NCI-H82 treated with DMSO at 0.1 percent for 48 hours (cell line): ENCODE measurements around the gene MAN2C1.
"Not testable (repeated sequence)": the region's sequence is repeated elsewhere in the genome, so short reads cannot be mapped to it uniquely, and the experiment has no call there.

Experiments used
- DNase-seq: peaks from one replicate; lab custom pipeline; 2025; ENCODE audit not compliant: unreplicated experiment; lab: John Stamatoyannopoulos, UW

Gene MAN2C1

GRCh38 chr15:75347222-75348033 lies 21.0 kb downstream of the MAN2C1 start:
- DNase-seq: no peak

DNA sequence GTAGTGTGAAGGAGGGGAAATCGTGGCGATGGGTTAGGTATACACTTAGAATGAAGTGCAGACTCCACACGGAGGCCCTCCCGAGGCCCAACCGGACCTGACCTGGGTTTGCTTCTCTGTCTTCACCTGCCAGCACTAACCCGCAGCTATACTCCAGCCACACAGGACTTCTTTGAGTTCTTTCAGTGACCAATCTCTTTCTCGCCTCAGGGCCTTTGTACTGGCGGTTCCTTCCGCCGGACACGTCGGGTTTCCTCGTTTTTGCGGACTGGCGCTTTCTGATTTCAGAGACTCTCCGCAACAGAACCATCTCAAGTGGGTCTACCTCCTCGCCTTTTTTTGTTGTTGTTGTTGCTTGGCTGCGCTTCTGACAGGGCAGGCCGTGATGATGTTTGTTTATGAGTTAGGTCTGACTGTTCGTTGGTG lies 21.6 kb downstream of the MAN2C1 start, which contains the start of gene NEIL1:
NEIL1 (plus strand) TSS at position 244 of the 426 bp plus-strand sequence. CDS start 1,867 bp downstream, outside the sequence.
- no peak for DNase-seq

DNA sequence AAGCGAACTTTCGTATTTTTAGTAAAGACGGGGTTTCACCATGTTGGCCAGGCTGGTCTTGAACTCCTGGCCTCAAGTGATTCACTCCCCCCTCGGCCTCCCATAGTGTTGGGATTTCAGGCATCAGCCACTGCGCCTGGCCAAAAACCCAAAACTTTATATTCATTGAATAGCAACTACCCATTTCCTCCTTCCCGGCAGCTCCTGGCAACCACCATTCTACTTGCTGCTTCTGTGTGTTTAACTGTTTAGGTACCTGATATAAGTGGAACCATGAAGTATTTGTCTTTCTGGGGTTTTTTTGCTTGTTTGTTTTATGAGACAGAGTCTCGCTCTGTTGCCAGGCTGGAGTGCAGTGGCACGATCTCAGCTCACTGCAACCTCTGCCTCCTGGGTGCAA lies 24.5 kb downstream of the MAN2C1 start:
- DNase-seq: not testable (repeated sequence)

DNA sequence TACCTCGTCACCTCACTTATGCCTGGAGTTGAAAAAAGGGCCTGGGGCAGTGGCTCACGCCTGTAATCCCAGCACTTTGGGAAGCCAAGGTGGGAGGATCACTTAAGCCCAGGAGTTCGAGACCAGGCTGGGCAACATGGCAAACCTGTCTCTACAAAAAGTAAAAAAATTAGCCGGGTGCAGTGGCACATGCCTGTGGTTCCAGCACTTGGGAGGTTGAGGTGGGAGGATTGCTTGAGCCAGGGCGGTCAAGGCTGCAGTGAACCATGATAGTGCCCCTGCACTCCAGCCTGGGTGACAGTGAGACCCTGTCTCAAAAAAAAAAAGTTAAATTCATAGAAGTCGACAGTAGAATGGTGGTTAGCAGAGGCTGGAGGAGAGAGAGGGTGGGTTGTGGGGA lies 26.2 kb downstream of the MAN2C1 start:
- DNase-seq: no peak

GRCh38 chr15:75339531-75340240 lies 28.7 kb downstream of the MAN2C1 start:
- no peak for DNase-seq

- no peak for DNase-seq
Measured at GRCh38 chr15:75338661-75339240, 29.7 kb downstream of the MAN2C1 start.

DNA sequence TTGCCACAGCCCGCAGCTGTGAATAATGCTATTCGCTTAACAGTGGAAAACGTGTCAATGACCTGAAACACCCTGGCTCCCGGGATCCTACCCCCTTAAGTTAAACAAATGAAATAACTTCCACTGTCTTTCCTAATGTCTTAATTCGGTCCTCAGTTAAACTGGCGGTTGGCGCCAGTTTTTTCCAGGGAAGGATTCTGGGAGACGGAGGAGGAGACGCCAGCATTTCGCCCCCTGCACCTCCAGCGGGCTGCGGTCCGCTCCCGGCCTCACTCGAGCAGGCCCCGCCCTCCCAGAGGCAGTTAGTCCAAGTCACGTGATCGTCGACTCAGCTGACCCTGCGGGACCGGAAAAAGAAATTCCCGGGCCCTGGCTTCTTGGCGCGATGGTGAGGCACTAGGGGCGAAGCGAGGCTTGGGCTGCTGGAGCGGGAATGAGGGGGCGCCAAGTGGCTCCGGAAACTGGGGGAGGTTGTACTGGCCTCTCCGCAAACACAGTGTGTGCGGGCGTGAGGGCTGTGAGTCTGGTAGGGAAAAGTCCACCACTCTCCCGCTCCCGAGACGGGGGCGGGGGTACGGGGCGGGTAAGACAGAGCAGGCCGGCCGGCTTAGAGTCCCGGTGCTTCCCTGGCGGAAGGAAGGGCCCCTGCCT lies 32.6 kb downstream of the MAN2C1 start, which contains the start of gene COMMD4:
COMMD4 (plus strand) TSS at position 359 of the 651 bp plus-strand sequence; CDS start at position 386, 27 bp downstream.
- DNase-seq: peak; percentile 62

GRCh38 chr15:75335313-75335704 lies 33.1 kb downstream of the MAN2C1 start:
- DNase-seq: no peak

DNA sequence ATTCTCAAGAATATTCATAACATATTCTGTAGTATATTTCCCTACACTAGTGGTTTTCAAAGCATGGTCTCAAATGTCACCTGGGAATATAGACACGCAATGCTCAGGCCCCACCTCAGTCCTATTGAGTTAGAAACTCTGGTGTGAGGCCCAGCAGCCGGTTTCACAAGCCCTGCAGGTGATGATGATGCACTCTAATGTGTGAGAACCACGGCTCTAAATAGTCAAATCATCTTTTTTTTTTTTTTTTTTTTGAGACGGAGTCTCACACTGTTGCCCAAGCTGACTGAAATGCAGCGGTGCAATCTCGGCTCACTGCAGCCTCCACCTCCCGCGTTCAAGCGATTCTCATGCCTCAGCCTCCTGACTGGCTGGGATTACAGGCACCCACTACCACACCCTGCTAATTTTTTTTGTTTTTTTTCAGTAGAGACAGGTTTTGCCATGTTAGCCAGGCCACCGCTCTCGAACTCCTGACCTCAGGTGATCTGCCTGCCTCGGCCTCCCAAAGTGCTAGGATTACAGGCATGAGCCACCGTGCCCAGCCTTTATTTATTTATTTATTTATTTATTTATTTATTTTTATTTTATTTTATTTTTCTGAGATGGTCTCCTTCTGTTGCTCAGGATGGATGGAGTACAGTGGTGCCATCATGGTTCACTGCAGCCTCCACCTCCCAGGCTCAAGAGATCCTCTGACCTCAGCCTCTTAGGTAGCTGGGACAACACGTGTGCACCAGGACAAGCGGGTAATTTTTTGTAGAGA lies 34.6 kb downstream of the MAN2C1 start:
- DNase-seq: not testable (repeated sequence)

- DNase-seq: not testable (repeated sequence)
Measured at GRCh38 chr15:75332093-75332492, 36.3 kb downstream of the MAN2C1 start.

DNA sequence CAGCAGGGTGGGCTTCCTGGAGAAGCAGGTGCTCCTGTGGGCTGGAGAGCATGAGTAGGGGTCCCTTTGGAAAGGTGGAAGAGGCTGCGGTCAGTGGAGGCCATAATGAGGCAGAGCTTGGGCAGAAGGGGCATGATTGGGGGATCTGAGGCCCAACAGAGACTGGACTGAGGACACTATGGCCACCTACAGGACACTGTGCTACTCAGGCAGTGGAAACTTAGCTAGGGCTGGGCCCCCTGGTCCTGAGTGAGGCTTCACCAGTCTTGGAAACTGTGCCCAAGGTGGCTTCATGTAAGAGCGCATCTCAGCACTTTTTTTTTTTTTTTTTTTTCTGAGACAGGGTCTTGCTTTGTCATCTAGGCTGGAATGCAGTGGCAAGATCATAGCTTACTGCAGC lies 38.8 kb downstream of the MAN2C1 start:
- no peak for DNase-seq

GRCh38 chr15:75328493-75329314 lies 39.7 kb downstream of the MAN2C1 start:
- no peak for DNase-seq

DNA sequence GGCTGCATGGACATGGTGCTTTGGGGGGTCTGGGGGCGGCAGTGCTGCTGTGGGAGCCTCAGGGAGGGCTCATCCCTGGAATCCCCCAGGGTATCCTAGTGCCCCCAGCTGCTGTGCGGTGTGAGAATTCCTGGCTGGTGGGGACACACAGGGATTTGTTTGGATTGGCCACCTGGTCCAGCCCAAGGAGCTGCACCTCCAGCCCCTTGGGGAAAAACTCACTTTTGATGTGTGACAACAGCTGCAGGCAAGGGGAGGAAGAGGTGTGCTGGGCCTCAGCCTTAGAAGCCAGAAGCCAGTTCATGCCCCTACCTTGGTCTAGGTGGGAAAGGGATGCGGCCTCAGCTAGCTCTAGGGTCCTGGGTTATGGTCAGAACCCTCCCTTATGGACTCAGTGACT lies 40.9 kb downstream of the MAN2C1 start:
- no peak for DNase-seq

DNA sequence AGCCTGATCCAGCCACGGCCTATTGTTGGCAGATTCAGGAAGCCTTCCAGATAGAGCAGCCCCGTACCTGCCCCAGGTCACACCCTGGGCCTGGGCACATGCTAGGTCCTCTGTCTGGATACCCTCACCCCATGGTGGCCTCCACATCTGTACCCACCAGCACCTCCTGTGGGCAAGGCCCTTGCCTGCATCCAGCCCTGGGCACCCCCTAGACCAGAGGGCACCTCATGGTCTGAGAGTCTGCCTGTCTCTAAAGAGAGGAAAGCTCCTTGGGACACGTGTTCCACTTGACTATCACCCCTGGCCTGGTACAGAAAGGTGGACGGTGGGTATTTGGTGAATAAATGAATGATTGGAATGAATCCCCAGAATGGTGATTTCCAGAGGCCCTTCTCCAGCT lies 41.4 kb downstream of the MAN2C1 start:
- no peak for DNase-seq

DNA sequence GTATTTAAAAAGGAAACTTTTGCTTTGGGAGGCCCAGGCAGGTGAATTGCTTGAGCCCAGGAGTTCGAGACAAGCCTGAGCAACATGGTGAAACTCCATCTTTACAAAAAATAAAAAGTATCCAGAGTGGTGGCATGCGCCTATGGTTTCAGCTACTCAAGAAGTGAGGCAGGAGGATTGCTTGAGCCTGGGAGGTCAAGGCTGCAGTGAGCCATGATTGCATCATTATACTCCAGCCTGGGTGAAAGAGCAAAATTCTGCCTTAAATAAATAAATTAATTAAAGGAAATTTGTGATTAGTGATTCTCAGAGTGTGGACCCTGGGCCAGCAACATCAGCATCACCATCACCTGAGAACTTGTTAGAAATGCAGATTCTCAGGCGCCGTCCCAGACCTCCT lies 42.5 kb downstream of the MAN2C1 start:
- no peak for DNase-seq

GRCh38 chr15:75321711-75322110 lies 46.7 kb downstream of the MAN2C1 start:
- no peak for DNase-seq

- DNase-seq: not testable (repeated sequence)
Measured at GRCh38 chr15:75319231-75319897, 49.0 kb downstream of the MAN2C1 start.

- no peak for DNase-seq
Measured at GRCh38 chr15:75314552-75315290, 53.7 kb downstream of the MAN2C1 start.
